ENCODE results near the gene HOXC13.

Gene HOXC13

GRCh38 chr12:53971129-53971528 is 32.5 kb downstream of the HOXC13 start:
- no peak for DNase-seq

DNA sequence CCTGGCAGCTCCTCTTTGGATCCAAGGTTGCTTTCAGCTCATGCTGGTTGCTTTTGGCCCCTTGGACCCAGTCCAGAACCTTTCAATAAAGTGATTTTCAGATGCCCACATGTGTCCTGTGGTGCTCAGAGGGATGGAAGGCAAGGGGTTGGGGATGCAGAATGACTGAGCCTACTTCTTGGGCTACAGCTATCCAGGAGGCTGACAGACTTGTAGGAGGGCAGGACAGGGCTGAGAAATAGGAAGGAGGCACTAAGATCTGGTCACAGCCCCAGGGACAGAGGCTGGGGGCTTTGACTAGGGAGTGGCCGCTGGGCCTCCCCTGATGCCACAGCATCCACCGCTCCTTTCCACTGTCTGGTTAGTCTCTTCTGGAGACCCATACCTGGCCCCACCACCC is 33.1 kb downstream of the HOXC13 start:
- no peak for DNase-seq

GRCh38 chr12:53972152-53972702 is 33.6 kb downstream of the HOXC13 start:
- no peak for DNase-seq

GRCh38 chr12:53972722-53973235 is 34.1 kb downstream of the HOXC13 start, which contains the start of gene HOXC11:
TSS of gene HOXC11 (plus strand) at chr12:53973126. CDS start at chr12:53973242, 116 bp downstream.
- DNase-seq: no peak

- DNase-seq: peak; percentile 25
Observed at GRCh38 chr12:53973236-53974042, 34.8 kb downstream of the HOXC13 start.

DNA sequence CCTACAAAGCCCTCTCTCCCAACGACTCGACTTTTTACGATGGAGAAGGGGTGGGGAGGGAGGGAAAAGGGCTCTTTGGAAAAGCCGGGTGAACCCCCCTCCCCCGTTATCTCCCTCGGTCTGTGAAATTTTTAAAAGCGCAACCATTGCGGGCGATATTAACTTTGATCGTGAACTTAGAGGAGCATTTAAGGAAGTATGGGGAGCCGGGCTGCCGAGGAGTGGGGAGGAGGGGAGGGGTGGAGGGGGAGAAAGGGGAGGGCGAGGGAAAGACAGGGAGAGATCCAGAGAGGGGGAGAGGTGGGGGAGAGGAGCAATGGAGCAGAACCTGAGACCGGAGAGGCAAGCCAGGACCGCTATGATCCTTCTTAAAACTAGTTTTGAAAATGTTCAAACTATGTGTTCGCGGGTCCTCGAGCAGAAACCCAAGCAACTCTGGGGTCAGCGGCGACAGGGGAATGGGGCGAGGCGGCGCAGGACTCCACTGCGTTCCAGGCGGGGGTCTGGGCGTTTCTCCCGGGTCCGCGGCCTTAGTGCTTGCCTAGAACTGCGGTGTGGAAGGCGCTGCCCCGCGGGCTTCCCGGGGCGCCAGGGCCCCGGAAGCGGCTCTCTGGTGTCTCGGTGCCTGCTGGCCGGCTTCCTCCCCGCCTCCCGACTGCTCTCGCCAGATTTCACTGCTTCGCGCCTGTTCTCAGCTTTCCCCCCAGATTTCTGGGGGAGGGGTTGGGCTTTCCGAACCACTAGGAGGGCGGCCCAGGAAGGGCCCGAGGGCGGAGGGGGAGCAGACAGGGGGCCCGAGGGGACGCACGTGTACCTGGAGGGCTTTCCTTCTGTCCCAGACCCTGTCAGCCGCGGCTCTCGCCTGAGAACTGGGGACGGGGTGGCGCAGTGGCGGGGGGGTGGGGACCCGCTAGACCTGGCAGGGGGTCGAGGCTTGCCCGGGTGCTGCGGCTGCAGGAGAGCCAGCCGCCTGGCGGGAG is 35.7 kb downstream of the HOXC13 start, which contains the start of gene HOTAIR:
Gene HOTAIR (minus strand): TSS at position 871 of the 980 bp plus-strand sequence.
- peak; percentile 47 for DNase-seq

DNA sequence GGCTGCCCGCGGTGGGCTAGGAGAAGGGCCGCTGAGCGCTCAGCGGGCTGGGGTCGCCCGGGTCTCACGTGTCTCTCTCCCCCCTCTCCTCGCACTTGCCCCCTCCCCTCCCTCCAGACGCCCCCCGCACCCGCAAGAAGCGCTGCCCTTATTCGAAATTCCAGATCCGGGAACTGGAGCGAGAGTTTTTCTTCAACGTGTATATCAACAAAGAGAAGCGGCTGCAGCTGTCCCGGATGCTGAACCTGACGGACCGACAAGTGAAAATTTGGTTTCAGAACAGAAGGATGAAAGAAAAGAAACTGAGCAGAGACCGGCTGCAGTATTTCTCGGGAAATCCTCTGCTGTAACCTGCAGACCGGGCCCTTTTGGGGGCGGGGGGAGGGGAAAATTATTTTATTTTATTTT is 36.4 kb downstream of the HOXC13 start:
- no peak for DNase-seq

GRCh38 chr12:53975479-53976152 is 37.0 kb downstream of the HOXC13 start:
- DNase-seq: no peak

DNA sequence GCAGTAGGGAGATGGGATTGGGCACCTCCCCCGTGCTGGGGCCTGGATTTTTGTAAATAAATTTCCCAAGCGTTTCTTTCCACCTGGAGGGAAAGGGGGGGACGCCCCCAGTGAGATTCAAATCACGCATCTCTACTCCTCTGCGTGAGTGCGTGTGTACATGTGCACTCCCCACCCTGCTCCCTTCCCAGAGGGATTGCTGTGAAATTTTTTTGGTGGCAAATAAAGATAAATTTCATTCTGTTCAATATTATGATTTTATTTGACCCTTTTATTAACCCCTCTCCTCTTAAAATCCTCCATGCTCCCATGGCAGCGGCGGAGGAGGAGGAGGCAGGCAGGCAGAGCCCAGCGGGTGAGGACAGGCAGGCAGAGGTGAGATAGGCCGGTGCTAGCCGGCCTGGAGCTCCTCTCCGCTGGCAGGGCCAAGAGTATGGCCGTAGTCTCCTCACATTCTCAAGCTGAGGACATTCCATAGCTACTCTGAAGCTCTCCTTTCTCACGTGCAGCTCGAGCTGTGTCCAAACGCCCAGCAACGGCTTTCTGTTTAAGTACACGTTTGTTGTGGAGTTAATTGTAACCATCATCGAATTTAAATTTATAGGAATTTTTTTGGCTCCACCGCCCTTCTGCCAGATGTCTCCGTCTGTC is 37.7 kb downstream of the HOXC13 start:
- DNase-seq: no peak

DNA sequence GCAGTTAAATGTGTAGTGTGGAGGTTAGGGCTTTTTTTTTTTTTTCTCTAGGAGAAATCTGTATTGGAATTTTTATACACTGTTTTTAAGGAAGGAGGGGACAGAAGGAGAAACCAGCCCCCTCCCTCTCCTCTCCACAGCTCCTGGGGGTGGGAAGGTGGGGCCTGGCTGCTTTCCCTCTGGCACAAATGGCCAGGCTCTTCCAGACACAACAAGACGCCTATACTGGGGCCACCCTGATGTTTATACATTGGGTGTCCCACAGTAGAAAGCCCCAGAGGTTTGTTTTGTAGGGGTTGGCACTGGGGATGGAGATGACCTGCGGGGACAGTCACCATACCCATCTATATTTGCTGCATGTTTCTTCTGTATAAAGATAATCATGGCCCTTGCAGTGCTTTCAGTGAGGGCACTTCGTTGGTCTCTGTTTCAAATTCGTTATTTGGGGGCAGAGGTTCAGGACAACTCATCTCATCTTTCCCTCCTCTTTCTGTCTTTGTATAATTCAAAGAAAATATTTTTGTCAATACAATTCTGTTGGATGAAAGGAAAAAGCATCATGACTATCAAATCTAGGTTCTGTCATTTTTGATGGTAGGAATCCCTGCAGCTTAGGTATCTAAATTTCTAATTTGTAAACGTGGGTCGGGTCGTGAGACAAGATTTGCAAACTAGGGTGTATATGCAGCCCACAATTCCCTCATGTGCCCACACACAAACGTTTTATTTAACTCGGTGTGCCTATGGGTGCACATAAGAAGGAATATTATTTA is 38.4 kb downstream of the HOXC13 start:
- DNase-seq: no peak

DNA sequence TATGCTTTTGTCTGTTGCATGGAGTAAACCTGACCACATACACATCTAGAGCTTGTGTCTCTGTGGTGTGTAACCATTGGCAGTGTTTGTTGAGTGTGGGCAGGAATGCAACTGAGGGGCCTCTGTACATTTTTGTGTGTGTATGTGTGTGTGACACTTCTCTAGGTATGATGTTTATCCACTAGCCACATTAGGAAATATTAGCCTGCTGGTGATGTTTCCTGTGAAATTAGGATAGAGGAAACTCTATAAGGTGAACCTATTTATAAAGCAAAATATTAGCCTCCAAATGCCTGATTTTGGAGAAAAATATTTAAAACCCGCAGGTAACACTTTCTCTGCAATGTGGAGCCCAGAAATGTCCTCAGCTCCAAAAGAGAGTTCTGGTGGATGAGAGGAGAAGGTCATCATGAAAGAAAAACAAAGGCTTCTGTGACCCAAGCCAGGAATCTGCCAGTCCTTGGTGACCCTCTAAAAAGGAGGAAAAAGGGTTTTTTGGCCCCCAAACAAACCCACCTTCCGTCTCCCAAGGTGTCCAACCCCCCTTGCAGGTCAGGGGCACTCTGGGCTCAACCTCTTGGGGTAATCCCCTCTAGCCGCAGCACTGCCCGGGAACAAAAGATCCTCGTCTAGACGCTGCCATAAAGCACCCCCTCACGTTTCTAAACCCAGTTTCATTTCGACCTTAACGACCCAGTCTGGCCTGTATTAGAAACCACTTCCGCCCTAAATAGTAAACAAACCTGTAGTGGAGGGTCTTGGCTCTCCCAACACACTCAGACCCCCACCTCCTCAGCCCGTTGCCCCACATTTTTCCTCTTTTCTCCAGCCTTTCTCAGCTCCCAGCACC is 39.2 kb downstream of the HOXC13 start:
- no peak for DNase-seq

DNA sequence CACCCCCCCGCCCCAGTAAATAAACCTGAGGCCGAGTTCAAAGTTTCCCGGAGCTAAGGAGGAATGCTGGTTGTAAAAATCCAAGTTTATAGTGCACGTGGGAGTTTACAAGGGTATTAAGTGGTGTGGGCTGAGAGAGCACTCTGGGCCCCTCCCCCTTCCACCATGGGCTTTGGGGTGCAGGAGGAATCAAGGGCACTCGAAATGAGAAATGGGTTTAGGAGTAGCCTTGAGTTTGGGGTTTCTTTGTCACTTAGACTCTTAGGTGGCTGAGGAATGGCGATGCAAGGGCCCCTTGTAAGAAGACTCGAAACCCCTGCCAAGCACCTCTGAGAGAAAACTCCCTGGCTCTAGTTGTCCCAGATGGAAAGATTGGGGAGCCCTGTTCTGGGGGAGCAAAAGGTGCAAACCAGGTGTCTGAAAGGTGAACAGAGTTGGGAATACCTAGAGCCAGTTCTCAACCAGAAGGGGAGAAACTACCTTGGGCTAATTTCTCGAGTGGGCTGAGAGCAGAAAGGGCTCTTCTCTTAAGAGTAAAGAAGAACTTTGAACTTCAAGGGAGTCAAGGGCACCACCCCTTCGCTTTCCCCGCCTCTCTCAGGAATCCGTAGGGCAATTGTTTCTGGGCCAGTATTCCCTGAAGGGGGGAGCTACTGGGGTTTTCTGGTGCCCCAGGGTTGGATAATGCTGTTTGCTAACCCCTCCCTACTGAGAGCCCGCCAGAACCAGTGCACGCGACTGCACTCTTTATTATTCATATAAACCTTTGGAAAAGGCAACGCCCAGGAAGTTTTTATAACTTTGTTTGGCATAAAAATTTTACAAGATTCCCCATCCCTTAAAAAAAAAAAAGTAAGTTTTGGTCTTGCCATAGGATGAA is 40.1 kb downstream of the HOXC13 start:
- DNase-seq: no peak

DNA sequence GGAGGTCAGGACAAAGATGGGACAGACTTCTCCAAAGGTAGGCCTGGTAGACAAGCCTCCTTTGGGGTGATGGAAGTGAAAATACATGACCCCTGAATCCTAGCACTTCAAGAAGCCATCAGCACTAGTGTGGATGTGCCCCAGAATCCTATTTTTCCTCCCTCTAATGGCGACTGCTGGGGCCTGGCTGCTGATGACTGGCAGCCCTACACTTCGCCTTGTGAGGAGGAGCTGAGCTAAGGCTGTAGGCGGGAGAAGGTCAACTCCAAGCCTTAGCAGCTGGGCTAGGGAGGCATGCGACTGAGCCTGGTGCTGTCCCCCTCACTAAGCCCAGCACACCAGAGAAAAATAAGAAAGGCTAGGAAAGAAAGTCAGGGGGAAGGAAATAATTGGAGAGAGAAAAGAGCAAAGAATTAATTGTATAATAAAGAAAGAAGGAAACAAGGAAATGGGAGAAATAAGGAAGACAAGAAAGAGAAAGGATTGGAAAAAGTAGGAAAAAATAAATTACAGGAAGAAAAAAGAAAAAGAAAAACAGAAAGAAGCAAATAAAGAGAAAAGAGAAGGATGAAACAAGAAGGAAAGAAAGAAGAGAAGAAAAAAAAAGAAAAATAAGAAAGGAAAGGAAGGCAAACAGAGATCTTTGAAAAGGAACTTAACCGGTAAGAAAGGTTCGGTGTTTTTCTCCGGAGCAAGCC is 41.6 kb downstream of the HOXC13 start:
- DNase-seq: no peak

- DNase-seq: no peak
Observed at GRCh38 chr12:53980802-53981496, 42.3 kb downstream of the HOXC13 start.

DNA sequence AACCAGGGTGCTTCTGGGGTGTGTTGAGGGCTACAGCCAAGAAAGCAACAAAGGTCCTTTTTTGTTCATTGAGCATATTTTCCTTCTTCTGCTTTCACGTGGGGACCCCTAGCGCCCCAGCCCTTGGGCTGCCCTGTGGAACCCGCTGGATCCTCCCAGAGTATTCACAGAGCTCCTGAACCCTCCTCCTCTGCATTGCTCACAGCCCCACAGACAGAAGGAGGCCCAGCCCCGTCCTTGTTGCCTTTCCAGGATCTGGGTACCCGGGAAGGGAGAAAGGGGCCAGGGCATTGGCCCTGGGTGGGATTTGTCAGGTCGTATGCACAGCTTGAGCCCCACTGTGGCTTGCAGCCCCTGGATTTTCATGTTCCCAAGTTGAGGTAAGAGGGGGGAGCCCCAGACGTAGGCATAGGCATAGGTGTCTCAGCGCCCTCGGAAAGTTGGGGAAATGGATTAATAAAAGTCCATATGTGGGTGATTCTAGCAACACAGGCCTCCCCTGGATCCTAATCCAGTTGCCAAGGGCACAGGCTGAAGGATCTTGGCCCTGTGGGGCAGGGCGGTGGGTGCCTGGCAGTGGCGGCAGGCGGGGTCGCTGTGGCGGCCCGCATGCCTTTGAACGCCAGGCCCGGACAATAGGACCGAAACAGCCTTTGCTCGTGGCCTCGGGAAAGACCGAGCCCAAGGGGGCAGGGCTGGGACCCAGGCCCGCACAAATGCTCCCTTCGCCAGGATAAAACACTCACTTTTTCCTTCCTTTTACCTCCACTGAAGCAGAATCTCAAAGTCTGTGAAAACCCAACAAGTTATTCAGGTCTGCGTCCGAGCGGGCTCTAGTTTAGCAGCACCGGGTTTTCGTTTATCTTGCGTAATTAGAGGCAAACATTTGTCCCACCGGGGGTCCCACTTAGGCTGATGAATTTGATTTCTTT is 43.3 kb downstream of the HOXC13 start:
- DNase-seq: no peak
